Tibial artery (tissue), 4 donors: ENCODE measurements around the gene PHOX2B.
"Not testable (repeated sequence)": the region's sequence is repeated elsewhere in the genome, so short reads cannot be mapped to it uniquely, and the experiment has no call there.

Experiments
- DNase-seq, 2 donors: peaks; one replicate each; pipeline ENCODE4 v3.0.0-alpha.2; 2019
- H3K27ac ChIP-seq, 2 donors: fragments of 200-600 bp; sonication (generic) in 1 of 2; 1 replicate in 1 of 2; 2 replicates in 1 of 2; pipeline ENCODE4 v1.5.1; 2018 to 2019; ENCODE audit warnings: mild to moderate bottlenecking in 1 of 2
- H3K27me3 ChIP-seq, 2 donors: fragments of 200-600 bp; sonication (generic) in 1 of 2; one replicate each; pipeline versions ENCODE4 v1.5.1 to v1.6.0; 2016 to 2019
- H3K36me3 ChIP-seq, 3 donors: fragments of 200-600 bp; sonication (generic) in 2 of 3; one replicate each; pipeline ENCODE4 v1.5.1; 2016 to 2019; ENCODE audit warnings: mild to moderate bottlenecking in 2 of 3
- H3K4me1 ChIP-seq, 4 donors: fragments of 200-600 bp; sonication (generic) in 2 of 4; 1 replicate in 3 of 4; 2 replicates in 1 of 4; pipeline ENCODE4 v1.5.1; 2016 to 2019
- H3K4me3 ChIP-seq, 2 donors: fragments of 200-600 bp; sonication (generic) in 1 of 2; 1 replicate in 1 of 2; 2 replicates in 1 of 2; pipeline ENCODE4 v1.5.1; 2018 to 2019; ENCODE audit warnings: mild to moderate bottlenecking in 2 of 2
- H3K9me3 ChIP-seq, 3 donors: fragments of 200-600 bp; sonication (generic) in 1 of 3; one replicate each; pipeline ENCODE4 v1.5.1; 2016 to 2019
- intact Hi-C: fragments of 100-400 bp; cut with DNase I; formaldehyde crosslinking; loops from one replicate; pipeline ENCODE4 v1.15.0; 2023; ENCODE audit warnings: low total_unique reads
- TF ChIP-seq, protein P1 (sequence below), 2 experiments: fragments of 200-600 bp in 1 of 2; fragments of 450-650 bp in 1 of 2; IDR thresholded peaks; one replicate each; pipeline ENCODE4 v1.5.1; 2017 to 2019; ENCODE audit warnings: antibody characterized with exemption in 2 of 2, mild to moderate bottlenecking in 1 of 2, moderate library complexity in 1 of 2

The PHOX2B gene

GRCh38 chr4:41741354-41741753, 7.2 kb downstream of the PHOX2B start:
- Histone ChIP-seq H3K27ac (no peak overlapping the region), H3K9me3 (peaks cover 0 to 9% (median 5%) of the 10 kb centered on the region in 3 donors), H3K27me3 (peaks cover 4 to 65% of the 10 kb centered on the region in 2 donors), H3K36me3 (no peaks in the 10 kb centered on the region), H3K4me3 (no peak overlapping the region), H3K4me1 (peaks cover 0 to 8% (median 4%) of the 10 kb centered on the region in 4 donors)
- no peak for DNase-seq
- intact Hi-C loops: no loop called here
- TF ChIP-seq, protein P1, sequence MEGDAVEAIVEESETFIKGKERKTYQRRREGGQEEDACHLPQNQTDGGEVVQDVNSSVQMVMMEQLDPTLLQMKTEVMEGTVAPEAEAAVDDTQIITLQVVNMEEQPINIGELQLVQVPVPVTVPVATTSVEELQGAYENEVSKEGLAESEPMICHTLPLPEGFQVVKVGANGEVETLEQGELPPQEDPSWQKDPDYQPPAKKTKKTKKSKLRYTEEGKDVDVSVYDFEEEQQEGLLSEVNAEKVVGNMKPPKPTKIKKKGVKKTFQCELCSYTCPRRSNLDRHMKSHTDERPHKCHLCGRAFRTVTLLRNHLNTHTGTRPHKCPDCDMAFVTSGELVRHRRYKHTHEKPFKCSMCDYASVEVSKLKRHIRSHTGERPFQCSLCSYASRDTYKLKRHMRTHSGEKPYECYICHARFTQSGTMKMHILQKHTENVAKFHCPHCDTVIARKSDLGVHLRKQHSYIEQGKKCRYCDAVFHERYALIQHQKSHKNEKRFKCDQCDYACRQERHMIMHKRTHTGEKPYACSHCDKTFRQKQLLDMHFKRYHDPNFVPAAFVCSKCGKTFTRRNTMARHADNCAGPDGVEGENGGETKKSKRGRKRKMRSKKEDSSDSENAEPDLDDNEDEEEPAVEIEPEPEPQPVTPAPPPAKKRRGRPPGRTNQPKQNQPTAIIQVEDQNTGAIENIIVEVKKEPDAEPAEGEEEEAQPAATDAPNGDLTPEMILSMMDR (IDR thresholded peaks at IDR 0.05): no peak

GRCh38 chr4:41737491-41737890, 11.0 kb downstream of the PHOX2B start:
- H3K4me1 ChIP-seq, H3K36me3 ChIP-seq, H3K27ac ChIP-seq, H3K4me3 ChIP-seq, intact Hi-C loops, H3K9me3 ChIP-seq, DNase-seq: not testable (repeated sequence)
- peaks cover 0 to 31% of the 10 kb centered on the region in 2 donors for H3K27me3 ChIP-seq

DNA sequence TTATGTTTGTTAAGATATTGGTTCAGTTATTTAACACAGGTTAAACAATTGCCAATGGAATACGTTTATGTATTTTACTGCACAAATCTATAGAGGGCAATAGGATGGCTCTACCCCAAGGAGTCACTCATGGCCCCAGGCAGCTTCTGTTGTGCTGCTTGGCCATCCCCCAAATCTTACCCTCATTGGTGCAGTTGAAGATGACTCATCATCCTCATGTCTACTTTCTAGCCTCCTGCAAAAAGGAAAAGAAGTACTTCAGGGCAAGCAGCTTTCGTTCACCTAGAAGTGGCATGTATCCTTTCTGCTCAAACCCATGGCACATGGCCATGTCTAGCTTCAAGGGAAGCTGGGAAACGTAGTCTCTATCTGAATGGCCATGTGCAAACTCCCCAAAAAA, 14.2 kb downstream of the PHOX2B start:
- Histone ChIP-seq H3K27ac (no peak overlapping the region), H3K27me3 (peaks cover 0 to 12% of the 10 kb centered on the region in 2 donors), H3K36me3 (no peaks in the 10 kb centered on the region), H3K9me3 (no peaks in the 10 kb centered on the region), H3K4me1 (no peaks in the 10 kb centered on the region), H3K4me3 (no peak overlapping the region)
- intact Hi-C loops: no loop called here
- DNase-seq: no peak
- TF ChIP-seq, protein P1 (IDR thresholded peaks at IDR 0.05): no peak

DNA sequence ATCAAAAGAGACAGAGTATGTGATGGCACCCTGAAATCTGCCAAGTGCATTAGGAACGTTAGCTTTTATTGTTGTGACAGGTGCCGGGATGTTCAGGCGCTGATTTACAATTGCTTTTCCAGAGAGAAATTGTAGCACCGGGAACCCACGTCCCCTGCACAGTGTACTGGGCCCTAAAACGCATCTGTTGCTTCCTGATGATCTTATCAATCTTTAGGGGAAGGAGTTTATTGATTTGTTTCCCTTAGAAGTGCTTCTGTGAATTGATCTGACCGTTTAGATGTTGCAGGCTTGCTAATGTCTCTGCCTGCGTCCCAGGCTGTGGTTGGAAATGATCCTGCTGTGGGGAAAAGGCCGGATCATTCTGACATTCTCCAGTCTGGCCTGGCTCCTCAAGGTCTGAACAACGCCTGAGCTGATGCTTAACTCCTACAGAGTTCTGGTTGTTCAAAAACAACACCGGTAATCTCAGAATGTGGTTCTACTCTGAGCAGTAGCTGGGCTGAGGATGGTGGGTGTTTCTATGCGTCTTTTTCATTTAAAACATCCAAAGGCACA, 16.9 kb downstream of the PHOX2B start:
- intact Hi-C loops: no loop called here
- no peaks in the 10 kb centered on the region for H3K9me3 ChIP-seq

DNA sequence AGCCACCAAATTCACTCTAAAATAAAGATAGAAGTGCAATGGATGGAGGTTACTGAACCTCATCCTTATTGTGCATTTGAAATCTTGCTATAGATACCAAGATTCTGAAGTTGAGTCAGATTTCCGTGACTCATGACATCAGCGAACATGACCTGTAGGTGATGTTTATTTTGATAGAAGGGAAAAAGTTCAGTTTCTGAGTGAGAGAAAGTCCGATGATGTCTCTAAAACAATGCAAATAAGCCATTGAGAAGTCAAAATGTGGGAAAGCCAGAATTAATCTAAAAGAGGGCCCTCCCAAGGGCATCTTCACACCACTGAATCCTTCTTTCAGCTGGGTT, 20.0 kb downstream of the PHOX2B start:
- no peaks in the 10 kb centered on the region for H3K36me3 ChIP-seq
- no peak overlapping the region for H3K27ac ChIP-seq
- H3K4me3 ChIP-seq: no peak overlapping the region
- TF ChIP-seq, protein P1 (IDR thresholded peaks at IDR 0.05): no peak
- intact Hi-C loops: no loop called here
- no peak for DNase-seq
- no peaks in the 10 kb centered on the region for H3K4me1 ChIP-seq
- peaks cover 0 to 13% of the 10 kb centered on the region in 2 donors for H3K27me3 ChIP-seq
- H3K9me3 ChIP-seq: peaks cover 0 to 8% (median 5%) of the 10 kb centered on the region in 3 donors

More for the DNA sequence above, 16.9 kb downstream of the PHOX2B start:
- no peak overlapping the region for H3K27ac ChIP-seq
- peaks cover 0 to 8% of the 10 kb centered on the region in 2 donors for H3K27me3 ChIP-seq
- no peak overlapping the region for H3K4me3 ChIP-seq
- no peaks in the 10 kb centered on the region for H3K4me1 ChIP-seq
- DNase-seq: no peak
- no peaks in the 10 kb centered on the region for H3K36me3 ChIP-seq
- TF ChIP-seq, protein P1 (IDR thresholded peaks at IDR 0.05): no peak

- Histone ChIP-seq H3K4me3 (no peak overlapping the region), H3K4me1 (no peaks in the 10 kb centered on the region), H3K9me3 (peaks cover 0 to 8% (median 5%) of the 10 kb centered on the region in 3 donors), H3K36me3 (no peaks in the 10 kb centered on the region), H3K27me3 (peaks cover 0 to 15% of the 10 kb centered on the region in 2 donors), H3K27ac (no peak overlapping the region)
- TF ChIP-seq, protein P1 (IDR thresholded peaks at IDR 0.05): no peak
- DNase-seq: no peak
- intact Hi-C loops: no loop called here
Observed at GRCh38 chr4:41727861-41728572, 20.5 kb downstream of the PHOX2B start.
